Skin of body (tissue), 2 donors: ENCODE results near the gene HAVCR2. TPM values are rescaled to one million over a fixed set of nuclear protein-coding genes. Genes with fewer than 3 reads are reported as not detected.

Experiments
- DNase-seq: peaks from one replicate; lab custom pipeline; 2025; lab: John Stamatoyannopoulos, UW
- total RNA-seq: library from RNA; depleted of rRNA; stranded (reverse); fragments of >200 nt; gene quantifications from one replicate; pipeline ENCODE4 v1.2.3, GENCODE V29; 2014

Gene HAVCR2
- total RNA-seq: 8.1 TPM

DNA sequence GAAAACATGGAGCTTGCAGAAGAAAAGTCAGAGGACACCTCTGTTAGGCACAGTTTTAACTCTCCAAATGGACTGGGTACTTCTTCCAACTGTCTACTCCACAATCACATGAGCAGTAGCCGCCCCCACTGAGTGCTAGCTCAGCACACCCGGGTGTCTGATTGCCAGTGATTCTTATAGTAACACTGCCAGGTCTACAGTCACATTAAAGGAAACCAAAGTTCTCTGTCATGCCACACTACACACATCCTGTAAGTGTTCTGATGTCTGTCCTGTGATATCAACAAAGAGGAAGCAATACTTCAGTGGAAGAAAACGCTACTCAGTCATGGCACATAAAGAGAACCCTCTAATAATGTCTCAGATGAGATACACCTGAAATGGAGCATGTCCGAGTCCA lies at the start of gene HAVCR2:
TSS of gene HAVCR2 (minus strand) at position 69 of the 400 bp plus-strand sequence. CDS start at position 8, 61 bp downstream.
- no peak for DNase-seq

DNA sequence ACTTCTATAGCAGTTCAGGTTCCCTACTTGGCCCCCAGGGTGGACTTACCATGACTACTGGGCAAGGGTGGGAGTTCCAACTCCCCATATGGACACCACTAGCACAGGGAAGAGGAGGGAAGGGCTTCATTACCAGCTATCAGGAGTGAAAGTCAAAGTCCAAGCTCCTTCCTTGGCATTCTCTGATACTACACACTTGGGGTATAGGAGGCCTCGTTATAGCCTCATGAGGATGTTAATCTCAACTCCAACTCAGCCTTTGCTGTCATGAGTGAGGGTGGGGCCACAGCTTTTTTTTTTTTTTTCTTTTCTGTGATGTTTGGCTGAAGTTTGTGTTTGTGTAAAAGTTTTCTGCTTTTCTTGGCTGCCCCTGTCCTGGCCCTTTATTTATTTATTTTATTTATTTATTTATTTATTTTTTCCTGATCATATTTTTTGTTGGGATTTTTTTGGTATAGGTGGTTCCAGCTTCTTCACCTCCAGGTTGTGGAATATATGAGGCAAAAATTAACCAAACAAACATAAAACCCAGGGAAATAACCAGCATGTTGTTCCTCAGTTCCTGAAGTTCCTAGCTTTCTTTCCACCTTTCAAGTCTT lies 48.5 kb upstream of the HAVCR2 start:
- DNase-seq: no peak

DNA sequence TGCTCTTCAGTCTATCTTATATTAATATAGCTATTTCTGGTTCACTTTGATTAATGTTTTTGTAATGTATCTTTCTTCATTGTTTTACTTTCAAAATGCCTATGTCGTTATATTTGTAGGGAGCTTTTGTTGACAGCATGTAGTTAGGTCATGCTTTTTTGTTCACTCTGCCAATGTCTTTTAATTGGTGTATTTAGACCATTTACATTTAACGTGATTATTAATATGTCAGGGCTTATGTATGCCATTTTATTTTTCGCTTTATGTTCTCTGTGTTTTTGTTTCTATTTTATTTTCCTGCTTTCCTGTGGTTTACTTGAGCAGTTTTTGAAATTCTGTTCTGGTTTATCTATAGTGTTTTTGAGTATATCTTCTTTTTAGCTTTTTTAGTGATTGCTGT lies 46.5 kb upstream of the HAVCR2 start:
- DNase-seq: no peak

DNA sequence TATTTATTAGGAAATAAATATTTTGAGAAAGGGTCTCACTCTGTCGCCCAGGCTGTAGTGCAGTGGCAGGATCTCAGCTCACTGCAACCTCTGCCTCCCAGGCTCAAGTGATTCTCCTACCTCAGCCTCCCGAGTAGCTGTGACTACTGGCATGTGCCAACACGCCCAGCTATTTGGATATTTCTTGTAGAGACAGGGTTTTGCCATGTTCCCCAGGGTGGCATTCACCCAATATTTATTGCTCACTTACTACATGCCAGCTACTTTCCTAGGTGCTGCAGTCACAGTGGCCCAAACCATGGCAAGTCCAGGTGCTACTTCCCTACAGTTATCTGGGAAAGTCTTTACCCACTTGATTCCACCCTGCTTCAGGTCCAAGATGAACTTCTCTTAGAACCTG lies 42.2 kb upstream of the HAVCR2 start:
- no peak for DNase-seq

DNA sequence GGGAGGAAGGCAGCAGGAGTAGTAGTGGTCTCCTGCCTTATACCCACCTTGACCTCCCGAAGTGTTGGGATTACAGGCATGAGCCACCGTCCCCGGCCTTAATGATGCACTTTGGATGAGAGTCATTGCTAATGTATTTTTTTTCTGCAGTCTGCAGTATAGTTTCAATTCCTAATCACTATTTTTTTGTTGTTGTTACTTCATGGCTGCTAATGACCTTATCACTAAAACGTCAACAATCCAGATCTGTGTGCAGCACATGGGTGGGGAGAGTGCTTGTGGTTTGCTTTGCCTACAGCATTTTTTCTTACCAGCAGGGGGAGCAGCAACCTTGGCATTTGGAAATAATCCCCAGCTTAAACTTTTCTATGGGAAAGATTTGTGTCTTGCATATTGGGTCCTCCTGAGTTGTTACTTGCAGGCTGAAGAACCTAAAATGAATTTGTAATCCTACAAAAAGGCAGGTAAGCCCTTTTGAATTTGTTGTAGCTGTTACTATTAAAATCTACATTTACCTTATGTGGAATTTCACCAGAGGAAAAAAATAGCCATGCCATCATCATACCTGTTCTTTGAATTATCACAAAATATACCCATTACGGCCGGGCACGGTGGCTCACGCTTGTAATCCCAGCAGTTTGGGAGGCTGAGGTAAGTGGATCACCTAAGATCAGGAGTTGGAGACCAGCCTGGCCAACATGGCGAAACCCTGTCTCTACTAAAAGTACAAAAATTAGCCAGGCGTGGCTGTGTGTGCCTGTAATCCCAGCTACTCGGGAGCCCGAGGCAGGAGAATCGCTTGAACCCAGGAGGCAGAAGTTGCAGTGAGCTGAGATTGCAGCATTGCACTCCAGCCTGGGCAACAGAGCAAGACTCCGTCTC lies 40.1 kb upstream of the HAVCR2 start:
- DNase-seq: peak; percentile 43

DNA sequence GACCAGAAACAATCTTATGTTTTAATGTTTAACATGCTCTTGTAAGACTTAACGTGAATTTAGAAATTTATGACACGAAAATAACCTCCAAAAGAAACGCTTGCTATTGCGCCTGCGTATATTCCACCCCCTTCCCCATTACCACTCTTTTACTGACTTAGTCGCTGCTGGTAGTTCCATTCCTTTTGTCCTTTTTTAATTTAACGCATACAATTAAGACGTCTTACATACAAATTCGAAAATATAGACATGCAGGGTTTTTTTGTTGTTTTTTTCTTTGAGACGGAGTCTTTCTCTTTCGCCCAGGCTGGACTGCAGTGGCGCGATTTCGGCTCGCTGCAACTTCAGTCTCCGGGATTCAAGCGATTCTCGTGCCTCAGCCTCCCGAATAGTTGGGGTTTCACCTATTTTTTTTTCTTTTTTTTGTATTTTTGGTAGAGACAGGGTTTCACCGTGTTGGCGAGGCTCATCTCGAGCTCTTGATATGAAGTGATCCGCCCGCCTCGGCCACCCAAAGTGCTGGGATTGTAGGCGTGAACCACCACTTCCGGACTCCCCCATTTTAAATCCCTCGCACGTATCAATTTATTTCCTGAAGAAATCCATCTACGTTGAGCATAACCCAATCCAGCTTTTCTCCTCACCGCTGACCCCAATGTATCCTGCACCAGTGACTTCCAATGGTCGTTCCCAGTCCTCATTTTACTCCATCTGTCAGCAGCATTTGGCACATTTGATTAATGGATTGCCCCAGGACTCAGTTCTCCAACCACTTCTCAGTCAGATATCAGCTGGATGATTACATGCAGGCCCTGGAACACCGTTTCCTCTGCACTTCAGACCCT lies 34.5 kb upstream of the HAVCR2 start:
- DNase-seq: peak; percentile 36

DNA sequence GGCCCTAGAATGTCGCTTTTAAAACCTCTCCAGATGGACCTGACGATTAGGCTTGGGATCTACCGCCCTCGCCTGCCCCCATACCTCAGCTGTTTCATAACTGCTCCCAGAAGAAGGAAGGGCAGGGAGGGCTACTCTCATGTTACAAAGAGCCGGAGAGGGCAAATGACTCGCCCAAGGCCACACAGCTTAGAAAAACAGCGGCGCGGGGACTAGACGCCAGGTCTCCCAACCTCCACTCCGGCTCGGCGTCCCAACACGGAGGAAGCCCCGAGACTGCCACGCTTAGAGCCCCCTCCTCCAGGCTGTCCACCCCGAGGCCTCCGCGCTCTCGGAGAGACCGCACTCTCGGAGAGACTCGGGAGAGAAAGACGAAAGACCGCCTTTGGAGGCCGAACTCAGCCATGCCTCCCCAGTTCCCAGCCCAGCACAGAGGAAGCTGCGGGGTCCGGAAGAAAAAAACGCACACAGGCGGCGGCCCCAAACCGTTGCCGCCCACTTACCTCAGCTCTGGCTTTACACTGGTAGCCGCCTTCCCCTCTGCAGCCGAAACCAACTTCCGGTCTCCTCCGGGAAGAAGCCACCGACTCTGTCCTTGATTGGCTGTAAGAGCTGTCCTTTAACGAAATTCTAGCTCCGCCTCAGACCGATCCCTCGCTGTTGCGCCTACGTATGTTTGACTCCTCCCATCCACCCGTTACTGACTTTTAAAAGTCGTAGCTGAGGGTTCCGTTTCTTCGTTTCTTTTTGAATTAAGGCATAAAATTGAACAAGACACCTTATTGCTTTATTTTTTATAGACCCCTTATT lies 33.7 kb upstream of the HAVCR2 start, which contains the start of gene MED7:
TSS of gene MED7 (minus strand) at position 549 of the 810 bp plus-strand sequence. CDS start 3,434 bp downstream, outside the sequence.
- DNase-seq: peak; percentile 99

DNA sequence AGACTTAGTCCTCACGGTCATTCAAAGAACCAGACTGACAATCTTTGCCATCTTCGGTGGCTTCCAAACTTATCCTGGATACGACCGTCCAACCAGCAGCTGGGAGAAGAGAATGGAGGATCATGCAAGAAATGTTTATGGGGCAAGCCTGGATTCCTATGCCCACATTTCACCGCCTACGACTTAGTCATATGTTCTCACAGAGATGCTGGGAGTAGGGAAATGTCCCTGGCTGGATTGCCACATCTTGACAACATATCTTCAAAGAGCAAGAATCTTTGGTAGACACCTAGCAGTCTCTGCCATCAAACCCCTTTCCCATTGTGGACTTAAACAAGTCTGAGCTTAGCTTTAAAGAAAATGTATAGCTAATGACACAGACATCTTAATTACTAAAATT lies 28.8 kb upstream of the HAVCR2 start:
- no peak for DNase-seq

DNA sequence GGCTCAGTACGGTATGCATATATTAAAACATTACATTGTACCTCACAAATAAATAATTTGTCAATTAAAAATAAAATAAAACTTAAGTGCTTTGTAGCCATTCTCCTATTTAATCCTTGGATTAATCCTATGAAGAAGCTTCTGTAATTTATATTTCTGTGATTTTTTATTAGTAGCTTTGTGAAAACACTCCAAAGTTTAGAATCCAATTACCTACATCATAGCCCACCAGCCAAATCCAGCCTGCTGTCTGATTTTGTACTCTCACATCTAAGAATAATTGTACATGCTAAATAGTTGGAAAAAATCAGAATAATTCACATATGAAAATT lies 23.4 kb upstream of the HAVCR2 start:
- no peak for DNase-seq

DNA sequence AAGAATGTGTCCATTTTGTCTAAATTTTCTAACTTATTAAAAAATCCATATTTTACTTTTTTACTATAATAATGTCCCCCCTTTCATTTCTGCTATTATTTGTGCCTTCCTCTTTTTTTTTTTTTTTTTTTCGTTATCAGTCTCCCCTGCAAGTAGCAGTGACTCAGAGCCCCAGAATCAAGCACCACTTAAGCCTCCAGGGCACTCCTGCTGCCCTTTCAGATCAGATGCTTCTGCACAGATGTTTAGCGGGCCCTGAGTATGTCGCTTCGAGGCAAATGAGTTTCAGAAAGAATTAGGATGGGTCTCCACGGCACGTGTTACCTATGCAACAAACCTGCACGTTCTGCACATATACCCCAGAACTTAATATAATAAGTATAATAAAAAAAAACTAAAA lies 22.1 kb upstream of the HAVCR2 start:
- DNase-seq: no peak

DNA sequence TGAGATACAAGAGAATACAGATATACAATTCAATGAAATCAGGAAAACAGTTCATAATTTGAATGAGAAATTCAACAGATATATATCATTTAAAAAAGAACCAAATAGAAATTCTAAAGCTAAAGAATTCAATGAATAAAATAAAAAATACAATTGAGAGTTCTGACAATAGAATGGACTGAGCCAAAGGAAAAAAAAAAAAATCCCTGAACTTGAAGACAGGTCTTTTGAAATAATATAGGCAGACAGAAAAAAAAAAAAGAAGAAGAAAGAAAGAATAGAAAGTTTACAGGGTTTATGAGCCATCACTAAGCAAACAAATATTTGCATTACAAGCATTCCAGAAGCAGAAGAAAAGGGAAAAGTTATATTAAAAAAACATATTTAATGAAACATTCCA lies 12.9 kb upstream of the HAVCR2 start:
- no peak for DNase-seq

DNA sequence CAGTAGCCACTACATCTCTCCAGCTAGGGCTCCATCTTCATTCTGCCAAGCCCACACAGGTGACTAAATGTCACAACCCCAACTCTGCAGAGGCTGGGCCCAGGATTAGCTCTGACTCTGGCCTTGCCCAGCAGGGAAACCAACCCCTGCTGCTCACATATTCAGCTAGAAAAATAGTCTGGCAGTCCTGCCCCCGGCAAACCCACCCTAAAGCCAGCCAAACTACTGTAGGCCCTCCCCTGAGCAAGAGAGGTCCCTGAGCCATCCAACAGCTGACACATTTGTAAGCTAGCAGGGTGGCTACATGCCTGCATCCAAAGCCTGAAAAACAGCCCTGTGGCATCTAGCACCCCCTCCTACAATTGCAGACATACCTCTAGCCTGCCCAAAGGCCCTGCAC lies 11.3 kb upstream of the HAVCR2 start:
- no peak for DNase-seq

DNA sequence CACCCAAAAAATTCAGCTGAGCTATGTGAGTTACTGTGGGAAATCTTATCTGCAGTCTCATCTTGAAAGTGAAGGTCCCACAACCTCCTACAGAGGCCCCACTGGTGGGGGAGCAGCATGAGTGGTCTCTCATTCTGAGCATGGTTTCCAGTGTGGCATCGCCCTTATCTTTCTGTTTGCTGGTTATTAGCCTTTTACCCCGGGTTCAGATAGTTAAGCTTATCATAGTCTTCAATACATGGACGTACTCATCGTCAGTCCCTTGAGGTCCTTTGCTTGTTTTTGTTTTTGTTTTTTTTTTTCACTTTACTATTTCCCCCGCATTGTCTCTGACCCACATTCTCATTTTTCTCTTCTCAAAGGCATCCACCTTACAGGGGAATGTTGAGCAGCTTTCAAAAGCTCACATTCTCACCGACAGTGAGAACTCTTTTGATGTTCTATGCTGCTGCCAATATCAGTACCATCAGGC lies 7.7 kb upstream of the HAVCR2 start:
- DNase-seq: no peak

DNA sequence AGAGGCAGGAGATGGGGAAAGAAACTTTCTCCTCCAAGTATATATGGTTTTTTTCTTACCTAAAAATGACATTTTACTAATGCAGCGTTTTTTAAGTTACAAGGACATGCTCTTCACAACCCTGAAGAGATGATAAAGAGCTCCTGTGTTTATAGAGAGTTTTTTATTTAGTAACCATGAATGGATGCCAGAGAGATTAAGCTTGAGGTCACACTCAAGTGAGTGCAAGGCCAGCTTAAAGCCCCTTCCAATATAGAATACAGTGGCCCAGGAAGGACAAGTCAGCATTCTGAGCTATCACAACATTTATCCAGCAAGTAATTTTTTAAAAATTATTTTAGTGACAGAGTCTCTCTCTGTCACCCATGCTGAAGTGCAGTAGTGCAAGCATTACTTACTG lies 6.7 kb upstream of the HAVCR2 start:
- DNase-seq: no peak

DNA sequence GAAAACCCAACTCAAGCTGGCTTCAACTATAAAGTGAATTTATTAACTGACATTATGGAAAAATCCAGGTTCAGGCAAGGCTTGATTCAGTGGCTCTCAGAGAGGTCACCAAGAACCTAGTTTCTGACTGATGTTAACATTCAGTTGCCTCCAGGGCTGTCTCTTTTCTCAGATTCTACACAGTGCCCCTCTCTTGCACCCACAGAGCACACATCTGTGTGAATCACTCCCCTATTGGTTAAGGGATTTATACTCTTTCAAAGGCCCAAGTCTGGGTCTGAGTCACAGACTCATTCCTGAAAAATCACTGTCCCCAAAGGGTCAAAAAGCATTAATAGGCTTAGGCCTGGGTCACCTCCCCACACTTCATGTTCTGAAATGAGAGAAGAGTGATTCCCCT lies 6.2 kb upstream of the HAVCR2 start:
- DNase-seq: no peak

DNA sequence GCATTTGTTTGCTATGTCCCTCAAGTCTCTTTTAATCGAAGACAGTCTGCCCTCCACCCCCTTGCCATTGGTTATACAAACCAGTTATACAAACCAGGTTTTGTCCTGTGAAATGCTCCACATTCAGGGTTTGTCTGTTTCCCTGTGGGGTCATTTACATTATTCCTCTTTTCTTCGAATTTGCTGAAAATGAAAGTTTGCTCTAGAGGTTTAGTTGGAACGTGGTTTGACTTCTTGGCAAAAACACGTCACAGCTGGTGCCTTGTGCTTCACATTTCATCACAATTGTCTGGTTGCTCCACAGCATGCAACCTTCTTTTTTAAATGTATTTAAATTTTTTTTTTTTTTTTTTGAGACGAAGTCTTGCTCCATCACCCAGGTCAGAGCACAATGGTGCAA lies 4.2 kb upstream of the HAVCR2 start:
- peak; percentile 21 for DNase-seq

DNA sequence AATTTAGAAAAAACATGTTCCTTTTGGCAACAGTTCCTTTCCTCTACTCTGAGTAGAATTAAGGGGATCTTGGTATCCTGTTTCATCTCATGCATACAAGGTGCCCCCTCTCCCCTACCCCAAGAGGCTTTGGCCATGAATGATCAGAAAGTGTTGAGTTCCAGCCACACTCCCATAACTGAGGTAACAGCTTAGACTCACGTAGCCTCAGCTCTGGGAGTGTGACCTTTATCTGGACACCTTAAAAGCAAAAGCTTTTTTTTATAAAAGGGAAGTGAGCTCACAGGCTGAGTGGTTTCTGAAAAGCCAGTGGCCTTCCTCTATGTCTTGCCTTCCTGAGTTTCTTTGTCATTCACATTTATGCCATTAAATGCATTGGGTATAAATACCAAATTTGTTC lies 900 bp upstream of the HAVCR2 start:
- no peak for DNase-seq

DNA sequence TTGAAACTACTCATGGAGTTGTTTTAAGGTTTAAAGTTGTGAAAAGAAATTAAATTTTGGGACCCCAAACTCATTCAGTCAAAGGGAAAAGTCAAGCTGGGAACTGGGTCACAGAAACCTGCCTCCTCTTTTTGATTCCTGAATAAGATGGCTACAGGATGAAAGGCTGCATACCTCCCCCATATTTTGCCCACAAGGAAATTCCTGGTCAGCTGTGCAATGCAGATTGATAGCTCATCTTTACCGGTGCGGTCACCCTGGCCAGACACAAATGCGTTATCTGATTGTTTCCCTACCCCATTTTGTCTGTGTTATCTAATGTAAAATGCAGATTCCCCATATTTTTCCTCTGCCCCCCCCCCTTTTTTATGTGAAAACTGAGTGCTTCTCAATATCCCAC lies 1.3 kb downstream of the HAVCR2 start:
- no peak for DNase-seq

DNA sequence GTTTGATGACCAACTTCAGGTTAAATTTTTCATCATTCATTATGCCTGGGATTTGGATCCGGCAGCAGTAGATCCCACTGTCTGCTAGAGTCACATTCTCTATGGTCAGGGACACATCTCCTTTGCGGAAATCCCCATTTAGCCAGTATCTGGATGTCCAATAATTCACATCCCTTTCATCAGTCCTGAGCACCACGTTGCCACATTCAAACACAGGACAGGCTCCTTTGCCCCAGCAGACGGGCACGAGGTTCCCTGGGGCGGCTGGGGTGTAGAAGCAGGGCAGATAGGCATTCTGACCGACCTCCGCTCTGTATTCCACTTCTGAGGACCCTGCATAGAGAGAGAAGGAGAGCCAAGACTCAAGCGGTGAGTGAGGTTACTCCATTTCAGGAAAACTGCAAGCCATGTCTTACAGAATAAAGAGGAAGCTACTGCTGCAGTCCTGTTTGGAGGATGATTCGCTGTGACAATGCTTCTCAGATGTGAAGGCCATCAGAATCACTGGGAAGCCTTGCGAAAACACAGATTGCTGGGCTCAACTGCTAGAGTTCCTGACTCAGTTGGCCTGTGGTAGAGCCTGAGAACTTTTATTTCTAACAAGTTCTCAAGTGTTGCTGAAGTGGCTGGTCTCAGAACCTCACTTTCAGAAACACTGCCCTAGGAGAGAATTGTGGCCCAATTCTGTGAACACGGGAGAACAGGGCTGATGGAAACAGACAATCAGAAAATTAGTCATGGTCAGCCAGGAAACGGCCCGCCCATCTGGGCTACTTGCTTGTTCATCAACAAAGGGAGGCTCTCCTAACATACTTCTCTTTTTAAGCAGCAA lies 2.0 kb downstream of the HAVCR2 start:
- DNase-seq: no peak

DNA sequence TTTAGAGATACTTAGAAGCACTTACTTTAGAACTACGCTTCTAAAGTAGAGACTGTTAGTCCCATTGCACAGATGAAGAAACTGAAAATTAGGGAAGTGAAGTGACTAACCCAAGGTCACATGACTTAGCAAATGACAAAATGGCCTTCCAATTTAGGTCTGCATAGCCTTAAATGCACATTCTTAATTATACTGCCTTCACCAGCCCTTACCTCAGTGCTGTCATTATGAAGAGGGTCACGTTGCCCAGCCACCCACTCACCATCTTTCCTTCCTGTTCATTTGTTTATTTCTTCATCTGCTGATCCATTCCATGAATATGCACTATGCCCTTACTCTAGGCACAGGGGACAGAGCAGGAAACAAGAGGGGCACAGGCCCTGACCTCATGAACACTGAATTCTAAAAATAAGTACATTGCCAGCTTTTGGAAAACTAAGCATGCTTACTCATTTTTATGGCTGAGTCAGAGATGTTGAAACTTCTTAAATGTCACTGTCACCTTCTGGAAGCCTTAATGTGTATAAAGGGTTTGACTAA lies 8.6 kb downstream of the HAVCR2 start:
- DNase-seq: no peak
